NCI-H524 (cell line): ENCODE data around the gene ENOX2.
A peak's percentile ranks its signal among the peaks of the same experiment; 100 is the strongest.

Experiments used
- DNase-seq, 2 experiments: peaks; one replicate each; lab custom pipeline; 2025; lab: John Stamatoyannopoulos, UW

ENOX2 gene

GRCh38 chrX:130884627-130885026 is 18.4 kb downstream of the ENOX2 start:
- DNase-seq = no peak

- no peak for DNase-seq
These were observed 23.1 kb downstream of the ENOX2 start for GRCh38 chrX:130879869-130880268.

GRCh38 chrX:130878350-130879341 is 24.4 kb downstream of the ENOX2 start:
- no peak for DNase-seq

GRCh38 chrX:130877892-130878341 is 25.1 kb downstream of the ENOX2 start:
- DNase-seq = no peak

GRCh38 chrX:130876226-130876625 is 26.8 kb downstream of the ENOX2 start:
- DNase-seq = no peak

- no peak for DNase-seq
These were observed 28.3 kb downstream of the ENOX2 start for GRCh38 chrX:130874751-130875150.

- no peak for DNase-seq
These were observed 33.8 kb downstream of the ENOX2 start for GRCh38 chrX:130869239-130869638.

GRCh38 chrX:130861462-130861861 is 41.5 kb downstream of the ENOX2 start:
- DNase-seq = no peak

GRCh38 chrX:130857207-130857606 is 45.8 kb downstream of the ENOX2 start:
- no peak for DNase-seq

- no peak for DNase-seq
These were observed 51.4 kb downstream of the ENOX2 start for GRCh38 chrX:130851569-130851968.

GRCh38 chrX:130848763-130849162 is 54.2 kb downstream of the ENOX2 start:
- no peak for DNase-seq

- DNase-seq = no peak
These were observed 56.3 kb downstream of the ENOX2 start for GRCh38 chrX:130846746-130847145.

- DNase-seq = peak in 1 of 2 experiments; percentile 44
These were observed 61.2 kb downstream of the ENOX2 start for GRCh38 chrX:130841776-130842175.

GRCh38 chrX:130840345-130840744 is 62.7 kb downstream of the ENOX2 start:
- no peak for DNase-seq

GRCh38 chrX:130836447-130836846 is 66.6 kb downstream of the ENOX2 start:
- DNase-seq = no peak

GRCh38 chrX:130834830-130835229 is 68.2 kb downstream of the ENOX2 start:
- no peak for DNase-seq

- peak in 1 of 2 experiments; percentile 2 for DNase-seq
These were observed 68.9 kb downstream of the ENOX2 start for GRCh38 chrX:130834149-130834548.

GRCh38 chrX:130831347-130831722 is 71.7 kb downstream of the ENOX2 start:
- DNase-seq = no peak

- no peak for DNase-seq
These were observed 72.2 kb downstream of the ENOX2 start for GRCh38 chrX:130830599-130831346.

- DNase-seq = no peak
These were observed 73.2 kb downstream of the ENOX2 start for GRCh38 chrX:130829526-130830515.

GRCh38 chrX:130828641-130829040 is 74.4 kb downstream of the ENOX2 start:
- DNase-seq = no peak

GRCh38 chrX:130827648-130828047 is 75.4 kb downstream of the ENOX2 start:
- DNase-seq = no peak
